Measurements from ENCODE around the gene SOX13.

The SOX13 gene

DNA sequence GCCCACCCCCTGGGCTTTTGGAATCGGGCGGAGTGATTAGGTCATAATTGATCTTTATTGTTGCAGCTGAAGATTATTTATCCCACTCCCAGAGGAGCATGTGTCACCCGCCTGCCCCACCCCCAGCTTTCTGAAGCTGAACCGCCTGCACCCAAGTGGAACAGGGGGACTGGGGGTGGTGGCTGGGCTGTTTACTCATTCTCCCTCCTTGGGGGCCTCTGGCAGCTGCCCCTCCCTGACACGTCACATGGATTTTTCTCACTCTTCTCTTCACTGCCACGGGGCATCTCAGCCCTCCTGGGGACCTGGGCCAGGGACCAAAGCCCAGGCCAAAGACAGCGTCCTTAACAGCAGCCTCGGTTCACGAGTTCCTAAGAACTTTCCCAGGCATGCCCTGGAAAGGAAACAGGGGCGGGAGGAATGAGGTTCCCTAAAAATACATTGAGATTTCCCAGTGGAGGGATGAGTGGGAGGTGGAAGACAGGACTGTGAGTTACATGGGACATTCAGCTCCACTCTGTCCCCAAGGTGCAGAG, 31.6 kb upstream of the SOX13 start:
- TF ChIP-seq, protein P1, sequence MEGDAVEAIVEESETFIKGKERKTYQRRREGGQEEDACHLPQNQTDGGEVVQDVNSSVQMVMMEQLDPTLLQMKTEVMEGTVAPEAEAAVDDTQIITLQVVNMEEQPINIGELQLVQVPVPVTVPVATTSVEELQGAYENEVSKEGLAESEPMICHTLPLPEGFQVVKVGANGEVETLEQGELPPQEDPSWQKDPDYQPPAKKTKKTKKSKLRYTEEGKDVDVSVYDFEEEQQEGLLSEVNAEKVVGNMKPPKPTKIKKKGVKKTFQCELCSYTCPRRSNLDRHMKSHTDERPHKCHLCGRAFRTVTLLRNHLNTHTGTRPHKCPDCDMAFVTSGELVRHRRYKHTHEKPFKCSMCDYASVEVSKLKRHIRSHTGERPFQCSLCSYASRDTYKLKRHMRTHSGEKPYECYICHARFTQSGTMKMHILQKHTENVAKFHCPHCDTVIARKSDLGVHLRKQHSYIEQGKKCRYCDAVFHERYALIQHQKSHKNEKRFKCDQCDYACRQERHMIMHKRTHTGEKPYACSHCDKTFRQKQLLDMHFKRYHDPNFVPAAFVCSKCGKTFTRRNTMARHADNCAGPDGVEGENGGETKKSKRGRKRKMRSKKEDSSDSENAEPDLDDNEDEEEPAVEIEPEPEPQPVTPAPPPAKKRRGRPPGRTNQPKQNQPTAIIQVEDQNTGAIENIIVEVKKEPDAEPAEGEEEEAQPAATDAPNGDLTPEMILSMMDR (conservative IDR thresholded peaks at IDR 0.05; ENCODE audit: low read depth, low read length) = no peak
- H2AFZ ChIP-seq (ENCODE audit: low read depth) = no peak overlapping the region
- H3K4me1 ChIP-seq (ENCODE audit: low read depth, poor library complexity, severe bottlenecking) = no peaks in the 10 kb centered on the region
- no peak overlapping the region for H3K9ac ChIP-seq
- no peaks in the 10 kb centered on the region for H3K27me3 ChIP-seq (ENCODE audit: insufficient read depth, low read depth)
- H3K4me3 ChIP-seq (IDR thresholded peaks at IDR 0.05; ENCODE audit: insufficient read depth, low read depth, low read length) = no peak overlapping the region
- H4K20me1 ChIP-seq (ENCODE audit: insufficient read depth) = no peaks in the 10 kb centered on the region
- H3K36me3 ChIP-seq (ENCODE audit: insufficient read depth) = no peaks in the 10 kb centered on the region
- no peak overlapping the region for H3K4me2 ChIP-seq
- H3K79me2 ChIP-seq (ENCODE audit: insufficient read depth, low read depth) = no peaks in the 10 kb centered on the region
- no peak overlapping the region for H3K27ac ChIP-seq

DNA sequence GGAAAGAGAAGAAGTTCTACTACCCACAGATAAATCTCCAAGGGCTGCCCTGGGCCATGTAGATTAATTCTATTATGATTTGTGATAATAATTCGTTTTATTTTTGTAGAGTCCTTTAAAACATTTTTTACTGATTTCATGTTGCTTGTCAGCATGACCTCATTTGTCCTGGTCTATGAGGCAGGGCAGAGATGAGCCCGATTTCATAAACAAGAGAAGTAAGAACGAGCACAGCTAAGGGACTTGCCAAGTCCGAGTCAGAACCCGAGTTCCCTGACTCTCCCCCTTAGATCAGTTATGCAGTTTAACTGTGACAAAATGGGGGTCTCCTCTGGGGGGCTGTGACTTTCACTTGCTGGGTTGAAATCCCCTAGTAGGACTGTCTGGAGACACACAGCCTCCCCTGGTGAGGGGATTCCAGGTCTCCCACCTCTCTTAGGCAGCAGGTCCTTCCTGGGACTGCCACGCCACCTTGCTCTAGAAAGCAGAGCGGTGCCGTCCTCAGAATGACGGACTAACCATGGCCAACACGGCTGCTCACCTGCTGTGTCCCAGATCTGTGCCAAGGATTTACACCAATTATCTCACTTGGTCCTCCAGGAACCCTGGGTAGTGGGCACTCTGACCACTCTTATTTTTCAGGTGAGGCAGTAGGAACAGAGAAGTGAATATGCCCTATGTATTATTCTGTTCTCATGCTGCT, 31.0 kb upstream of the SOX13 start:
- Histone ChIP-seq H3K27me3 (ENCODE audit: insufficient read depth, low read depth) (no peaks in the 10 kb centered on the region), H2AFZ (ENCODE audit: low read depth) (no peak overlapping the region), H3K27ac (no peak overlapping the region), H4K20me1 (ENCODE audit: insufficient read depth) (no peaks in the 10 kb centered on the region), H3K9ac (no peak overlapping the region), H3K79me2 (ENCODE audit: insufficient read depth, low read depth) (no peaks in the 10 kb centered on the region), H3K4me3 (IDR thresholded peaks at IDR 0.05; ENCODE audit: insufficient read depth, low read depth, low read length) (no peak overlapping the region), H3K4me1 (ENCODE audit: low read depth, poor library complexity, severe bottlenecking) (no peaks in the 10 kb centered on the region), H3K4me2 (no peak overlapping the region), H3K36me3 (ENCODE audit: insufficient read depth) (no peaks in the 10 kb centered on the region)
- TF ChIP-seq, protein P1 (conservative IDR thresholded peaks at IDR 0.05; ENCODE audit: low read depth, low read length) = no peak

DNA sequence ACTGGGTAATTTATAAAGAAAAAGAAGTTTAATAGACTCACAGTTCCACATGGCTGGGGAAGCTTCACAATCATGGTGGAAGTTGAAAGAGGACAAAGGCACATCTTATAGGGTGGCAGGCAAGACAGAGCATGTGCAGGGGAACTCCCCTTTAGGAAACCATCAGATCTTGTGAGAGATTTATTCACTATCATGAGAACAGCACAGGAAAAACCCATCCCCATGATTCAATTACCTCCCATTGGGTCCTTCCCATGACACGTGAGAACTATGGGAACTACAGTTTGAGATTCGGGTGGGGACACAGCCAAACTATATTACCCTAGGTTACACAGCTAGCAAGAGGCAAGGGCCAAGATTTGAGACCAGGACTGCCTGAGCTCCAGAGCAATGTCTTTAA, 30.4 kb upstream of the SOX13 start:
- no peaks in the 10 kb centered on the region for H3K27me3 ChIP-seq (ENCODE audit: insufficient read depth, low read depth)
- no peak overlapping the region for H3K27ac ChIP-seq
- H3K9ac ChIP-seq = no peak overlapping the region
- no peak overlapping the region for H3K4me2 ChIP-seq
- no peak overlapping the region for H3K4me3 ChIP-seq (IDR thresholded peaks at IDR 0.05; ENCODE audit: insufficient read depth, low read depth, low read length)
- H3K4me1 ChIP-seq (ENCODE audit: low read depth, poor library complexity, severe bottlenecking) = no peaks in the 10 kb centered on the region
- H3K79me2 ChIP-seq (ENCODE audit: insufficient read depth, low read depth) = no peaks in the 10 kb centered on the region
- H2AFZ ChIP-seq (ENCODE audit: low read depth) = no peak overlapping the region
- TF ChIP-seq, protein P1 (conservative IDR thresholded peaks at IDR 0.05; ENCODE audit: low read depth, low read length) = no peak
- no peaks in the 10 kb centered on the region for H3K36me3 ChIP-seq (ENCODE audit: insufficient read depth)
- no peaks in the 10 kb centered on the region for H4K20me1 ChIP-seq (ENCODE audit: insufficient read depth)

DNA sequence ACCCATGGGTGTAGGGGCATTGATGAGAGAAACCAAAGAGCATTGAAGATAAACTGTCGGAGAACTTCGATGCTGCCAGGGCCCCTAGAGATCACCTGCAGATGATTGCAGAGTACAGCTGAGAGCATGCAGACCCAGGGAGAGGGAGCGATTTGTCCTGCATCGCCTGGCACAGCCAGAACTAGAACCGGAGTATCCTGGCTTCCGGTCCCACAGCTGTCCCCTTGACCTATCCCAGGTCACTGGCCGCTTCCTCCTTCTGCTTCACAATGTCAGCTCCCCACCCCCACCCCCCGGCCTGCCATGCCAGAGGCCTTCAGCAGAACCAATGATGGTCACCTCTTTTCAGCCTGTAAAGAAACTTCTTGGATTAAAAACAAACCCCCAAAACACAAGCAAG, 29.2 kb upstream of the SOX13 start:
- Histone ChIP-seq H3K4me1 (ENCODE audit: low read depth, poor library complexity, severe bottlenecking) (no peaks in the 10 kb centered on the region), H3K79me2 (ENCODE audit: insufficient read depth, low read depth) (no peaks in the 10 kb centered on the region), H3K9ac (no peak overlapping the region), H3K4me2 (no peak overlapping the region), H3K4me3 (IDR thresholded peaks at IDR 0.05; ENCODE audit: insufficient read depth, low read depth, low read length) (no peak overlapping the region), H4K20me1 (ENCODE audit: insufficient read depth) (no peaks in the 10 kb centered on the region), H2AFZ (ENCODE audit: low read depth) (no peak overlapping the region), H3K27ac (no peak overlapping the region), H3K36me3 (ENCODE audit: insufficient read depth) (no peaks in the 10 kb centered on the region), H3K27me3 (ENCODE audit: insufficient read depth, low read depth) (no peaks in the 10 kb centered on the region)
- TF ChIP-seq, protein P1 (conservative IDR thresholded peaks at IDR 0.05; ENCODE audit: low read depth, low read length) = no peak
